K562 (cell line): ENCODE results near the gene TEX14. TPM values are rescaled to one million over a fixed set of nuclear protein-coding genes. Genes with fewer than 3 reads are reported as not detected.

ENCODE experiments used
- AFF4 ChIP-seq: sonication (generic); formaldehyde crosslinking; IDR thresholded peaks from 2 replicates; pipeline ENCODE4 v1.8.0; 2023; ENCODE audit warnings: mild to moderate bottlenecking, missing genetic modification reagents
- CBX3 ChIP-seq, 2 experiments: IDR thresholded peaks; 1 replicate in 1 of 2; 2 replicates in 1 of 2; pipeline ENCODE4 v1.6.1; 2012; ENCODE audit warnings: inconsistent platforms in 2 of 2, low read length in 2 of 2, borderline replicate concordance in 1 of 2, control low read depth in 1 of 2
- CEBPB ChIP-seq: fragments of 450-650 bp; IDR thresholded peaks from 2 replicates; pipeline ENCODE4 v1.6.1; 2016; ENCODE audit warnings: missing genetic modification characterization, missing compliant biosample characterization
- FIP1L1 ChIP-seq: fragments of 200-400 bp; formaldehyde crosslinking; IDR thresholded peaks from 2 replicates; pipeline ENCODE4 v1.6.1; 2018; ENCODE audit warnings: mild to moderate bottlenecking, low read depth, low read length; ENCODE audit not compliant: poor library complexity, severe bottlenecking
- HLTF ChIP-seq: fragments of 450-650 bp; IDR thresholded peaks from 2 replicates; pipeline ENCODE4 v1.6.1; 2016
- HNRNPUL1 ChIP-seq: fragments of 200-400 bp; formaldehyde crosslinking; IDR thresholded peaks from 2 replicates; pipeline ENCODE4 v1.6.1; 2017; ENCODE audit warnings: low read length
- HOXB6 ChIP-seq: fragments of 250-450 bp; sonication (Bioruptor Pico); IDR thresholded peaks from 2 replicates; pipeline ENCODE4 v1.5.1; 2022; ENCODE audit warnings: mild to moderate bottlenecking, borderline replicate concordance
- KLF10 ChIP-seq: fragments of 250-450 bp; sonication (Bioruptor Pico); IDR thresholded peaks from 2 replicates; pipeline ENCODE4 v1.6.1; 2021; ENCODE audit warnings: matching md5 sums
- MCM5 ChIP-seq: fragments of 450-650 bp; IDR thresholded peaks from 2 replicates; pipeline ENCODE4 v1.6.1; 2016; ENCODE audit warnings: low read depth
- NFXL1 ChIP-seq: fragments of 450-650 bp; formaldehyde crosslinking; IDR thresholded peaks from 2 replicates; pipeline ENCODE4 v1.4.0; 2021; ENCODE audit warnings: mild to moderate bottlenecking
- RB1 ChIP-seq: fragments of 450-650 bp; IDR thresholded peaks from 2 replicates; pipeline ENCODE4 v1.6.1; 2017; ENCODE audit warnings: low read depth, mild to moderate bottlenecking
- SMAD3 ChIP-seq: fragments of 450-650 bp; formaldehyde crosslinking; conservative IDR thresholded peaks from 2 replicates; pipeline ENCODE4 v1.4.0; 2020; ENCODE audit warnings: mild to moderate bottlenecking
- STAT5B ChIP-seq: fragments of 250-450 bp; sonication (Bioruptor Pico); IDR thresholded peaks from 2 replicates; pipeline ENCODE4 v1.8.0; 2021; ENCODE audit warnings: mild to moderate bottlenecking, inconsistent platforms
- ZFP91 ChIP-seq: sonication (generic); formaldehyde crosslinking; IDR thresholded peaks from 2 replicates; pipeline ENCODE4 v1.8.0; 2022; ENCODE audit warnings: mild to moderate bottlenecking, missing genetic modification reagents
- ZHX1 ChIP-seq: fragments of 150-350 bp; conservative IDR thresholded peaks from 2 replicates; pipeline ENCODE4 v1.6.1; 2014; ENCODE audit warnings: low read length
- ZNF165 ChIP-seq: fragments of 250-450 bp; sonication (Bioruptor Pico); IDR thresholded peaks from 2 replicates; pipeline ENCODE4 v1.4.0; 2020; ENCODE audit warnings: borderline replicate concordance
- ZNF263 ChIP-seq: sonication (generic); formaldehyde crosslinking; IDR thresholded peaks from 2 replicates; pipeline ENCODE4 v1.8.0; 2022; ENCODE audit warnings: mild to moderate bottlenecking, missing genetic modification reagents, borderline replicate concordance
- polyA plus RNA-seq, 8 experiments: library from polyadenylated mRNA; depleted of rRNA in 4 of 8; stranded (reverse) in 5 of 8; unstranded in 3 of 8; fragments of >200 nt; fragmentation: Nextera tagmentation in 2 of 8; fragmentation: Illumina TruSeq in 1 of 8; extraction: Ambion mirVana in 2 of 8; extraction: Trizol in 1 of 8; gene quantifications; 2 replicates each; pipeline versions ENCODE4 v1.2.1 to v1.2.3, GENCODE V29; 2011 to 2014; ENCODE audit warnings: inconsistent platforms in 1 of 8, missing spikeins in 1 of 8
- total RNA-seq, 7 experiments: library from RNA; depleted of rRNA in 6 of 7; stranded (reverse); fragments of >200 nt in 6 of 7; fragmentation: Illumina TruSeq in 2 of 7; extraction: Trizol in 2 of 7; gene quantifications; 2 replicates each; pipeline versions ENCODE4 v1.2.1 to v1.2.3, GENCODE V29; 2011 to 2021; ENCODE audit warnings: low replicate concordance in 1 of 7
- TF ChIP-seq, protein P1 (sequence below): fragments of 200-800 bp; sonication (Bioruptor generic); IDR thresholded peaks from 2 replicates; pipeline ENCODE4 v1.6.1; 2017; ENCODE audit warnings: missing genetic modification characterization, missing compliant biosample characterization

Gene TEX14
- total and polyA plus RNA-seq, 9 of the 15 experiments (the other 6 are each of a cell fraction or from before 2014, with no cell fraction given) = 0.05 to 0.12 (median 0.09) TPM; not detected in 1

- TF ChIP-seq ZHX1 = peak; percentile 83; the same call in 1 of the 2 replicates
- no peak for TF ChIP-seq ZNF165
- TF ChIP-seq HLTF = no peak
- no peak for TF ChIP-seq KLF10 (CRISPR knock-in tag)
- TF ChIP-seq ZFP91 (CRISPR knock-in tag) = no peak
- no peak for TF ChIP-seq NFXL1 (CRISPR knock-in tag)
- no peak for TF ChIP-seq ZNF263 (CRISPR knock-in tag)
- TF ChIP-seq SMAD3 (CRISPR knock-in tag) = no peak
- TF ChIP-seq, protein P1, sequence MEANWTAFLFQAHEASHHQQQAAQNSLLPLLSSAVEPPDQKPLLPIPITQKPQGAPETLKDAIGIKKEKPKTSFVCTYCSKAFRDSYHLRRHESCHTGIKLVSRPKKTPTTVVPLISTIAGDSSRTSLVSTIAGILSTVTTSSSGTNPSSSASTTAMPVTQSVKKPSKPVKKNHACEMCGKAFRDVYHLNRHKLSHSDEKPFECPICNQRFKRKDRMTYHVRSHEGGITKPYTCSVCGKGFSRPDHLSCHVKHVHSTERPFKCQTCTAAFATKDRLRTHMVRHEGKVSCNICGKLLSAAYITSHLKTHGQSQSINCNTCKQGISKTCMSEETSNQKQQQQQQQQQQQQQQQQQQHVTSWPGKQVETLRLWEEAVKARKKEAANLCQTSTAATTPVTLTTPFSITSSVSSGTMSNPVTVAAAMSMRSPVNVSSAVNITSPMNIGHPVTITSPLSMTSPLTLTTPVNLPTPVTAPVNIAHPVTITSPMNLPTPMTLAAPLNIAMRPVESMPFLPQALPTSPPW (CRISPR knock-in tag) = no peak; the same call in 1 of the 2 replicates
- TF ChIP-seq CEBPB (tag) = peak; percentile 40; the same call in 1 of the 2 replicates
- TF ChIP-seq MCM5 = no peak
- no peak for TF ChIP-seq HOXB6
- TF ChIP-seq STAT5B = no peak
- TF ChIP-seq FIP1L1 = no peak
- no peak for TF ChIP-seq AFF4
- TF ChIP-seq CBX3 (IDR thresholded peaks at IDR 0.05; ENCODE audit: borderline replicate concordance in 1 of 2, low read length in 2 of 2) = no peak
- TF ChIP-seq HNRNPUL1 = peak; percentile 90
- TF ChIP-seq RB1 = no peak
Measured at GRCh38 chr17:58665946-58666857, 25.6 kb downstream of the TEX14 start (continued).
